GM13976 (cell line): Measurements from ENCODE around the gene NEB.

Source experiments
- DNase-seq: peaks from one replicate; pipeline ENCODE4 v3.0.0; 2012; ENCODE audit warnings: low spot score
- in situ Hi-C: fragments of 300-500 bp; cut with MboI; formaldehyde crosslinking; loops from one replicate; pipeline ENCODE4 v1.12.0; 2022; ENCODE audit warnings: low sequenced_read_pairs, mixed read lengths, inconsistent platforms; ENCODE audit not compliant: unreplicated experiment
- TF ChIP-seq, protein P1 (sequence below): IDR thresholded peaks from 2 replicates; pipeline ENCODE4 v1.5.1; 2012; ENCODE audit warnings: borderline replicate concordance, mild to moderate bottlenecking; ENCODE audit not compliant: insufficient read depth; ENCODE audit errors: extremely low read depth, missing control alignments, control extremely low read depth

Gene NEB

DNA sequence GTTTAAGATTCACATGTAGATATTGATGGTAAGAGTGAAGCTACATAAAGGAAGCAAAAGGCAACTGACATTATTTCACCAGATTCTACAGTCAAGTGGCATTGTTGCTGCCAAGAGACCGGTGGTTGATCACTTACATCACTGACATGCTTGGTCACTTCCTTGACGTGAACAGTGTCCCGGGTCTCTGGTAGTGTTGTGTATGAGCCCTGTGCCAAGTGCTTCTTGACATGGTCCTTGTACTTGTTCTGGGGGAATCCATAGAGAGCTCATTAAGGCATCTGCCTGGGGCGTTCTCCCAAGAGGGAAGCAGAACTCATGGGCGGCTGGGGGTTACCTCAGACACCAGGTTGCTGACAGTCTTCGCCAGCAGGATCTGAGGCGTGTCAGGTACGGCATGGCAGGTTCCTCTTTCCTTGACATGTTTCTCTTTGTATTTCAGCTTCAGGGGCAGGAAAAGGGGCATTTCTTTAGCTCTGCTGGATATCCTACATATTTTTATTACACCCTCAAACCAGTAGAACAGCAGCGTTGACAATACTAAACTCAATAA lies 208.4 kb downstream of the NEB start:
- in situ Hi-C loops: no loop called here
- TF ChIP-seq, protein P1, sequence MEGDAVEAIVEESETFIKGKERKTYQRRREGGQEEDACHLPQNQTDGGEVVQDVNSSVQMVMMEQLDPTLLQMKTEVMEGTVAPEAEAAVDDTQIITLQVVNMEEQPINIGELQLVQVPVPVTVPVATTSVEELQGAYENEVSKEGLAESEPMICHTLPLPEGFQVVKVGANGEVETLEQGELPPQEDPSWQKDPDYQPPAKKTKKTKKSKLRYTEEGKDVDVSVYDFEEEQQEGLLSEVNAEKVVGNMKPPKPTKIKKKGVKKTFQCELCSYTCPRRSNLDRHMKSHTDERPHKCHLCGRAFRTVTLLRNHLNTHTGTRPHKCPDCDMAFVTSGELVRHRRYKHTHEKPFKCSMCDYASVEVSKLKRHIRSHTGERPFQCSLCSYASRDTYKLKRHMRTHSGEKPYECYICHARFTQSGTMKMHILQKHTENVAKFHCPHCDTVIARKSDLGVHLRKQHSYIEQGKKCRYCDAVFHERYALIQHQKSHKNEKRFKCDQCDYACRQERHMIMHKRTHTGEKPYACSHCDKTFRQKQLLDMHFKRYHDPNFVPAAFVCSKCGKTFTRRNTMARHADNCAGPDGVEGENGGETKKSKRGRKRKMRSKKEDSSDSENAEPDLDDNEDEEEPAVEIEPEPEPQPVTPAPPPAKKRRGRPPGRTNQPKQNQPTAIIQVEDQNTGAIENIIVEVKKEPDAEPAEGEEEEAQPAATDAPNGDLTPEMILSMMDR: no peak
- no peak for DNase-seq

DNA sequence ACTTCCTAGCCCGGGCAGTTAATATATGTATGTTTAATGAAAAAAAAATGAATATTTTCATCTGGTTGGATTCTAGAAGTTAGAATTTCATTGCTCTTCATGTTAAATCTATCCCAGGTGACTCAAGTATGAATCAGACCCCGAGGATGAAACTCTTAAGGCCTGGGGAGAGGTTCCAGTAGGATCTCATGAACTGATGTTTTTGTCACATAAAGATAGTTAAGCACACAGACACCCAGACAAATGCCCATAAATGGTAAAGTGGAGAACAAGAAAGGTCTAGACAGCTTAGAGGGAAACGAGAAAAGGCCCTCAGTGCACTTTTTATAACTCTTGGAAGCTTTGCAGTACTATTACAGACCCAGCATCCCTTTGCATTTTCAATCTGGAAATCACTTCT lies 210.4 kb downstream of the NEB start:
- DNase-seq: no peak
- in situ Hi-C loops: no loop called here
- TF ChIP-seq, protein P1: no peak

DNA sequence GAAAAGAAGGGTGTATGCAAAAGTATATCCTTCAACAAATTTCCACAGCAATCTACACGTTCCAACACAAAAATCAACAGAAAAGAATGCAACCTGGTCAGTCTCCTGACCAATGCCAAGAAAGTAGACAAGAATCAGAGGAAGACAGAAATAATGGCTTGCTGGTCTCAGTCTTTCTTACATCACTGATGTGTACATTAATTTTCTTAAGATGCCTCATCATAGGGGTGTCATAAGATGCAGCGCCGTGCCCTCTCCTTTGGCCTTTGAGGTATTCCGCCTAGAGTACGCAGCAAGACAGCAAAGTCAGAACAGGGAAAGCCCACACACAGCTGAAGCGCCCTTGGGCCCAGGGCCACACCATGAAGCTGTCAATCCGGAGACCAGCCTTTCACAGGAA lies 211.7 kb downstream of the NEB start:
- in situ Hi-C loops: no loop called here
- DNase-seq: no peak
- TF ChIP-seq, protein P1: no peak

DNA sequence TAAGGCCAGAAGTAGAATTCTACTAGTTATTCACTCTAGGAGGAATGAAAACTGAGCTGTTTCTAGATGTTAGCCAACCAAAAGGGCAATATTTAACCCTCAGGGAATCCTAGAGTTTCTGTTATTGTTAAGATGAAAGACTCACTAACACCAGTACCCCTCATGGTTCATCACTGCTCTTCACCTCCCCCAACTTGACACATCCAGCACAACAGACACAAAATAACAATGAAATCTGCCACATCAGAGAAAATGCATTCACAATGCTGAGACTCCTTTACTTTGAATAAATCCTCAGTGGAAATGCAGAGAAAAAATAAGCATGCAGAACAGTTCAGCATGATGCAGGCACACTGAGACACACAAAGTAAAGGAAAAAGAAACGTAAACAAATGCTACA lies 213.3 kb downstream of the NEB start:
- in situ Hi-C loops: no loop called here
- TF ChIP-seq, protein P1: no peak

DNA sequence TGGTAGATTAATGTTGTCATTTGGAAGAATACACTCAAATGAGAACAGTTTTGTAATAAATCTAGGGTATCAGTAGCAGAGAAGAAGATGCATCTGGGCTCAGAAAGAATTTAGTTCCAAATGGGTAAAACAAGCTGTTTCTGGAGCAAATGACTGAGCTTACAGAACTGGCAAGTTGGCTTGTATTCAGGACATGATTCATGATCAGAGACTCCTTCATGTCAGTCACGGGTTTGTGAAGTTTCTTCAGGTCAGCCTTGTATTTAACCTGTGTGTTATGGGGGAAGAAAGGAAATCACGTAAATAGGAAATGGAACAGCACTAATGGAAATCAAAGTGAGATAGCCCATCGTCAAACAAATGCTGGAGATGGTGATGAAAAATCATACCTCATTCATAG lies 215.5 kb downstream of the NEB start:
- in situ Hi-C loops: no loop called here
- DNase-seq: no peak
- TF ChIP-seq, protein P1: no peak

More for the DNA sequence above, 213.3 kb downstream of the NEB start:
- DNase-seq: no peak

DNA sequence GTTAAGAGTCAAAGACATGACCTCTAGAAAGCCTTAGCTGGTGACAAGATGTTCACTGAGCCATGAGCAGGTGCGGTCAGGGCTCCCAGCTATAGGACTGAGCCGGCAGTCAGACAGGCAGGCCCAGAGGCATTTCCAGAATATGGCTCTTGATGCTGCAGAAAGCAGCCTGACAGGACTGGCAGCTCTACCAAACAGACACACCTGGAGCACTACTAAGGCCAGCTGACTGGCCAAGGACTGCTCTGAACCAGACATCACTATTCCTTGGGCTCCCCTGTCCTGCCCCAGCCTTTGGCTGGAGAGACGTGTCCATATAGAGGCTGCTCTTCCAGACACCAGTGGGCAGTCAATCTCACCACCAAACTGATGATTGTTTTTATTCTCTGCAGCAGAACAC lies 225.8 kb downstream of the NEB start:
- DNase-seq: no peak
- in situ Hi-C loops: no loop called here
- TF ChIP-seq, protein P1: no peak

DNA sequence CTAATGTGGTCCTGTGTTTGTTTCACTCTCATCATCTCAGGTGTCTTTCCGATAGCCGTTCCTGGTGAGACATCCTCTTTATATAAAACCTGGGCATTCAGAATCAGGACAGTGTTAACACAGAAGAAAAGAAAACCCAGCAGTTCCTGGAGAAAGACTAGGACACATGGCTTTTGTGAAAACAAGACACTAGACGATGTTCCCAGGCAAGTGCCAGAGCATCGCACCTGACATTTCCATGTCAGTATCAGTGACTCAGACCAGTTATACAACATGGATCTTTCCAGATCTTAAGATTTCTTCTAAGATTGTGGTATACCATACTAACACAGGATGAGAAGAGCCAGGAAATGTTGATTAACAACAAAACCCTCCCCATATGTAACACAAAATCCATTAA lies 228.1 kb downstream of the NEB start:
- in situ Hi-C loops: no loop called here
- DNase-seq: no peak
- TF ChIP-seq, protein P1: no peak
